Measurements from ENCODE around the gene OXT. TPM values are rescaled to one million over a fixed set of nuclear protein-coding genes. Genes with fewer than 3 reads are reported as not detected.

OXT gene
- total RNA-seq, 4 donors from 2014 or later: not detected

DNA sequence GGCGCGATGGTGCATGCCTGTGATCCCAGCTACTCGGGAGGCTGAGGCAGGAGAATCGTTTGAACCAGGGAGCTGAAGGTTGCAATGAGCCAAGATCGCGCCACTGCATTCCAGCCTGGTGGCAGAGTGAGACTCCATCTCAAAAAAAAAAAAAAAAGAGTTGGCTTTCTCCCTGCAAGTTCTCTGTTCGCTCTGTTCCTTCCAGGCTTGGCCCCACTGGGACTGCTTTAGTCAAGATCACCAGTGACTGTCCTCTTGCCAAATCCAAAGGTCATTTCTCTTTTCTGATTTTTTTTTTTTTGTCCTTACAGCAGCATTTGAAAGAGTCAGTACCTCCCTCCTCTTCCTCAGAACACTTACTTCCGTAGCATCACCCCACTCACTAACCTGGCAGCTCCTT, 38.8 kb upstream of the OXT start:
- 80 to 89% methylated on average over 8 of the region's 8 CpGs for WGBS, 2 donors
- TF ChIP-seq CTCF (IDR thresholded peaks at IDR 0.05): no peak
- no peak for TF ChIP-seq POLR2A (IDR thresholded peaks at IDR 0.05)
- DNase-seq (ENCODE audit: low spot score in 2 of 2): no peak
- H3K4me3 ChIP-seq (ENCODE audit: low read depth, poor library complexity, severe bottlenecking): no peak overlapping the region
- intact Hi-C loops (cut with DNase I; ENCODE audit: low total_unique reads): no loop called here

GRCh38 chr20:3037654-3038053, 33.8 kb upstream of the OXT start:
- intact Hi-C loops (cut with DNase I; ENCODE audit: low total_unique reads): no loop called here
- TF ChIP-seq POLR2A (IDR thresholded peaks at IDR 0.05) (no peak), CTCF (IDR thresholded peaks at IDR 0.05) (no peak)
- no peak overlapping the region for H3K4me3 ChIP-seq (ENCODE audit: low read depth, poor library complexity, severe bottlenecking)
- 93 to 96% methylated on average over 3 of the region's 3 CpGs for WGBS, 2 donors
- DNase-seq (ENCODE audit: low spot score in 2 of 2): no peak

DNA sequence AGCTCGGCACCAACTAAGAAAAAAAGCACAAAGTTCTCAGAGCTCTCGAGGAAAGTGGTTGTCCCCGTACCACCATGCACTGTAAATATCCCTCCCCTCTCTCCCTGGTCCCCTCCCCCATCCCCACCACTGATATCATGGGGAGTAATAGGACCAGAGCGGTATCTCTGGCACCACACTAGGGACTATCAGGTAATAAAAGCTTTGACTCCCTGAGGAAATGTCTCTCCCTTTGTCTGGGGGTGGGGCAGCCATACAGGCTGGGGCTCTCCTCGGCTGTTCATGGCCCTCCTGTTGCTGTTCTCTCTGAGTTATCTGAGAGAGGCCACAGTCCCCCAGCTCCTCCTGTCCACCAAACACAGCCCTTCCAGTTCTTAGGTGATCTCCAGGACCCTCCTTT, 33.0 kb upstream of the OXT start:
- no peak for DNase-seq (ENCODE audit: low spot score in 2 of 2)
- TF ChIP-seq CTCF (IDR thresholded peaks at IDR 0.05) (no peak), POLR2A (IDR thresholded peaks at IDR 0.05) (no peak)
- intact Hi-C loops (cut with DNase I; ENCODE audit: low total_unique reads): no loop called here
- WGBS, 2 donors: 84 to 86% methylated on average over 5 of the region's 5 CpGs
- H3K4me3 ChIP-seq (ENCODE audit: low read depth, poor library complexity, severe bottlenecking): no peak overlapping the region

- WGBS, 2 donors: 90 to 93% methylated on average over 4 of the region's 4 CpGs
- intact Hi-C loops (cut with DNase I; ENCODE audit: low total_unique reads): no loop called here
- DNase-seq (ENCODE audit: low spot score in 2 of 2): no peak
- TF ChIP-seq CTCF (IDR thresholded peaks at IDR 0.05): no peak
- no peak for TF ChIP-seq POLR2A (IDR thresholded peaks at IDR 0.05)
- H3K4me3 ChIP-seq (ENCODE audit: low read depth, poor library complexity, severe bottlenecking): no peak overlapping the region
Measured at GRCh38 chr20:3039426-3039825, 32.0 kb upstream of the OXT start.

DNA sequence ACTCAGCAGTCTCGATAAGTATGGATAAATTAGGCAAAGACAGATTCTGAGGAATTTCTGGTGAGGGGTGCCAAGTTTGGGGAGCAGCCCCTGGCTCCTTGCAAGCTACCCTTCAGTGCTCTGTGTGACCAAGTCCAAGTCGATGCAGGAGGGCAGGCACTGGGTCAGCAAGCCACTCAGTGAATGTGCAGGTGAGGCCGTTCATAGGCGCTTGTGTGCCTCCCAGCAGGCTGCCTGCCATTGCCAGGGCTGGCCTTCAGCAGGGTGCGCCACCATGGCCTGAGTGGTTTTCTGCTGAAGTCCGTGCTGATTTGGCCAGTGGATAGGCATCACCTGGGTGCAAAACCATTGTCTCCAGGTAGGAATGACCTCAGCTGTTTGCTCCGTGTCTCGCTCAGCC, 31.3 kb upstream of the OXT start:
- DNase-seq (ENCODE audit: low spot score in 2 of 2): no peak
- WGBS, 2 donors: 90 to 95% methylated on average over 8 of the region's 8 CpGs
- intact Hi-C loops (cut with DNase I; ENCODE audit: low total_unique reads): loop anchor here (10.0 kb wide), 1 partner anchor 285 kb away; no protein-coding TSS in a partner anchor
- H3K4me3 ChIP-seq (ENCODE audit: low read depth, poor library complexity, severe bottlenecking): no peak overlapping the region
- TF ChIP-seq POLR2A (IDR thresholded peaks at IDR 0.05) (no peak), CTCF (IDR thresholded peaks at IDR 0.05) (no peak)

DNA sequence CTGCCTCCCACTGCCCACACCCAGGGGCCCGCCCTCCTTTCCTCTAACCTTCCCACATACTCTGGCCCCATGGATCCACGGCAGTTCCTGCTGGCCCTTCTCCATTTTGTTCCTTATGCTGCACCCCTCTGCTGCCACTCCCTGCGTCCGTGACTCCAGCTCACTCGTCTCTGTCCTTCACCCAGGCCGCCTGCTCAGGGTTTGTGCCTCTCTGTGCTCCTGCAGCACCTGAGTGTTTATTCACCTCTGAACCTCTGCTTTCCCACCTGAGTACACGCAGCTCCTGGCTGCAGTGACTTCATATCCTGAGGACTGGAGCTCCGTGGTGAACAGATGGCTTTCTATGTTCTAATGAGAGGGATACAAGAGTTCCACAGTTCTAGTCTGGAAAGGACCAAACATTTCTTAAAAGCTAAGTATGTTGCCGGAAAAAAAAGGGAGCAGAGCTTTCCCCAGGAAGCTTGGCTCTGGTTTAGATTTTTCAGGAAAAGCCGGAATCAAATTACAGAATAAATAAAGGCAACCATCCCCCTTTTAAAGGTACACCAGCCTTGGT, 29.5 kb upstream of the OXT start:
- no peak for TF ChIP-seq POLR2A (IDR thresholded peaks at IDR 0.05)
- no peak for TF ChIP-seq CTCF (IDR thresholded peaks at IDR 0.05)
- DNase-seq (ENCODE audit: low spot score in 2 of 2): no peak
- WGBS, 2 donors: 42 to 46% methylated on average over 10 of the region's 10 CpGs
- intact Hi-C loops (cut with DNase I; ENCODE audit: low total_unique reads): loop anchor here (10.0 kb wide), 1 partner anchor 283 kb away; no protein-coding TSS in a partner anchor
- H3K4me3 ChIP-seq (ENCODE audit: low read depth, poor library complexity, severe bottlenecking): no peak overlapping the region

Data from lower leg skin (tissue), 4 donors.